ENCODE measurements around the gene HS1BP3.

Gene HS1BP3

DNA sequence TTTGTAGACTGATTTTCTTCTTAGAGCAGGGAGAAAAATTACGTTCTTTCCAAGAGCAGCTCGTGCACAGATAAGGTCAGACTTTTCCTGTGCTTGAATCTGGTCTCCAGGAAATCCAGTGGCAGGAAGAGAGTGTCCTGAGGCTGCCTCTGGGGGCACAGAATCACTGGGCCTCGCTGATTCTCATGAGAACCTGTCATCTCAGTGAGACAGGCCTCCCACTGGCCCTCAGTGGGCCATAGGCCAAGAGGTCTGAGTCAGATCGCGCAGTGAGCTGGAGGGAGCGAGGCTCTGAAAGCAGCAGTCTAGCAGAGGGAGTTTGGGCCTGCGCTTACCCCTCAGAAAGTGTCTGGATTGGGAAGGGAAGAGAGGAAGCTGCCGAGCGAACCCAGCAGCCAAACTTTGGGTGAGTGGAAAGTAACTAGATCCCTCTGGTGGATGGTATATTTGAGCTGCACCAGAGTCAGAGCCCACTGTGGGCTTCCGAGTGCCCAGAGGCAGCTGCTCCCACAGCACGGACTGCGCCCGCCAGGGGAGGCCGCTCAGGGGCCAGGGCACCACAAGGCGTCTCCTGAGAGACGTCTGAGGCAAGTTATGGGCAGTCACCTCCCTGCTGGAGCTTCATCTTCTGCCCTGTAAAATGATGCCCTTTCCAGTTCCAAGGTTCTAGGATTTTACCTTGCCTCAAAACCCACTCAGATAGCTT lies 24.2 kb upstream of the HS1BP3 start:
- no peak for DNase-seq

DNA sequence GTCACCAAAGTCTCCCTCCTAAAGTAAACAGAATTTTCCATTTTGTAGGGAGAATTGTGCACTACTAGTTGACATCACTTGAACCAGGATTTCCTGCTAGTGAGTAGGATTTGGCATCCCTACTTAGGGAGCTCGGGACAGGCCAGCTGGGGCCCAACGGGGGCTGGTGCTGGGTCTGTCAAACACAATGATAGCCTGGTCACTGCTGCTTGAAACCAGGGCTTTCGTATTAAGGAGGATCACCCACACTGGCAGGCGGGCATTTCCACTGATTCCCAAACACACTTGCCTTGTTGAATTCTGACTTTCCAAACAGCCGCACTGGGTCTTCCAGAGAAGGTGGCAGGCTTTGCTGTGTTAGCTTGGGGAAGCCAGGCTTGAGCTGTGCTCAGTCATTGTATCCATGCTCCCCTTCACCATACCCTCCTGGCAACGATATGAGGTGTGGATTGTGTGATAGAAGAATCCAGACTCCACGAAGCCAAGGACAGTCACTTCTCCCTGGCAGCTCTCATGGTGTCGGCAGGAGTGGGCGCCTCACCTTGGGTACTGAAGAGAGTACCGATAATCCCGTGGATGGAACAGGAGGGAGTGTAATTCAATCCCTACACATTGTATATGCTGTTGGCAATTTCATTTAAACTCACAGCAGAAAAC lies 23.5 kb upstream of the HS1BP3 start:
- DNase-seq: no peak

DNA sequence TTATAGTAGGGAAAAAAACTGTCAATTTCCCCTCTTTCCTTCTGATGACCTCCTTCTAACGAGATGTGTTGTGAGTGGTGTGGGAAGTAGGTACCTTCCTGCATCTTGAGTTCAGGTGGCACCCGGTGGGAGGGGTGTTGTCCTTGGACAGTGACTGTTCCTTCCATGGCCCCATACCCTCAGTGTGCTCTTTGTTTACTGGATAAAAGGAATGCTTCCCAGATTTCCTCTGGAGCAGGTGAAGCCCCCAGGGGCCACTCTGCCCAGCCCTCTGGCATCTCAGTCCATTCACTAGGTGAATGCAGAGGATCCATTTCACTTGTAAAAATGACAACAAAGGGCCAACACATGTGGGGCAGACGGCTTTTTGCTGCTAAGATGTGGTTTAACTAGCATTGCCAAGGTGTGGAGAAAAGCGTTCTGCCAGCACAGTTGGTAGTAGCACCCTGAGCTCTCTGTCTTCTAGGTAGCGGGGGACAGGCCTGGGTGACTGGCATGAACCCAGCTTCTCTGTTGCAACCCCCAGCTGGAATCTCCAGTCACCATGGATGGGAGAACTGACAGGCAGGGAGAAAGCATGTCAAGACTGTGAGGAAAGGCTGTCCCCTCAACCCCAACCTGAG lies 22.9 kb upstream of the HS1BP3 start:
- no peak for DNase-seq

DNA sequence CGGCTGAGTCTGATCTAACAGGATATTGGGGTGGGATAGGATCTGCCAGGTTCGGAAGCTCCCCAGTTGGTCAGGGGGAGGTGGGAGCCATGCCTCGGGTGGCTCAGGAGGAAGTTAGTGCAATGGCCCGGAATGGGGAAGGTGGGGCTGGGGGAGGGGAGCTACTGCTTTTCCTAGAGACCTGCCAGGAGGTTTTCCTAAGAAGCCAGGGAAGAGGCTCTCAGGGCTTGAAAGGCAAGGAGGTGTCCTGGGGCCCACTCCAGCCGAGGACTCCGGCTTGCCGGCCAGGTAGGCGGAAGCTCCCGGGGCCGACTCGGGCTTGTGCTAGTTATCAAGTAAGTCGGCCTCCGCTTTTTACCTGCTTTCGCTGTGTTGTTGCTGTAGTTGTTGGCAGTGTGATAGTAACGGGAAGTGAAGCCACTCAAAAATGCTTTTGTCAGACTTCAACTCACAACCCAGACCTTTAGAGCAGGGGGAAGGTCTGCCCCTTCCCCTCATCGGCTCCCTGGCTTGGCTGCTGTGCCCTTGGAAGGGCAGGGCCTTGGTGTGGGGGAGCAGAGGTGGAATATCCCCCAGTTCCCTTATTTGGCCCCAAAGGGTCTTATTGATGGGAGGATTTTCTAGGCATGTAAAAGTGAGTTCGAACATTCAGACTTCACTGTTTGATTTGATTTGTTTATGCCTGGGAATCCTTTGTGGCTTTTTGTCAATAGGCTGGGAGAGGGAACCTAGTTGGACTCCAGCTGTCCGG lies 21.5 kb upstream of the HS1BP3 start:
- DNase-seq: no peak

DNA sequence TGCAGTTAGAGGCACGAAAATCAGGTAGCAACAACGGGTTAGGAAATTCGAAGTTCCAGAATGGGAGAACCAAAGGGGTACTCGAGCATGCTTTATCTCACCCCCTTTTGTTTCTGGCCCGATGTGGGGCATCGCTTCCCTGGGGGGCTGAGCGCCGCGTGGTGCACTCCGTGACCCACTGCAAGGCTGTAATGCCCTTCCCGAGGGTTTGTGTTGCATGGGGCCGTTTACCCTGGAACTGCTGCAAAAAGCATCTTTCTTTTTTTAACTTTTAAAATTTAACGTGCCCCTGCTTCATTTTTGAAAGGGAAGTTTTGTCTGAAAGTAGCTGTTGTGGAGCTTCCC lies 20.8 kb upstream of the HS1BP3 start:
- DNase-seq: no peak

DNA sequence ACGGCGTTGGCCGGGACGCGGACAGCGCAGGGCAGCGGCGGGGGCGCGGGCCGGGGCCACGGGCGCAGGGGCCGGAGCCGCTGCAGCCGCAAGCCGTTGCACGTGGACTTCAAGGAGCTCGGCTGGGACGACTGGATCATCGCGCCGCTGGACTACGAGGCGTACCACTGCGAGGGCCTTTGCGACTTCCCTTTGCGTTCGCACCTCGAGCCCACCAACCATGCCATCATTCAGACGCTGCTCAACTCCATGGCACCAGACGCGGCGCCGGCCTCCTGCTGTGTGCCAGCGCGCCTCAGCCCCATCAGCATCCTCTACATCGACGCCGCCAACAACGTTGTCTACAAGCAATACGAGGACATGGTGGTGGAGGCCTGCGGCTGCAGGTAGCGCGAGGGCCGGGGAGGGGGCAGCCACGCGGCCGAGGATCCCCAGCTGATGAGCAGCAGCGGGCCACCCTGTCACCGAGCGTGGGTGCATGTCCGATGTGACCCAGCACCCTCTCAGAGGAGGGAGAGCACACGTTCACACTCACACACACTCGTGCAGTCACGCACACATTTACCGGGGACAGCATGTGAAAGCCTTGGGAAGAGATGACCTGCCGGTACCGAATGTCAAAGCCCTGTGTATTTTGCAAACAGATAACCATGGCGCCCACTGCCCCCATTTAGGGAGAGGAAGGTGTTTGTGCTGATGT lies 20.3 kb upstream of the HS1BP3 start:
- no peak for DNase-seq

DNA sequence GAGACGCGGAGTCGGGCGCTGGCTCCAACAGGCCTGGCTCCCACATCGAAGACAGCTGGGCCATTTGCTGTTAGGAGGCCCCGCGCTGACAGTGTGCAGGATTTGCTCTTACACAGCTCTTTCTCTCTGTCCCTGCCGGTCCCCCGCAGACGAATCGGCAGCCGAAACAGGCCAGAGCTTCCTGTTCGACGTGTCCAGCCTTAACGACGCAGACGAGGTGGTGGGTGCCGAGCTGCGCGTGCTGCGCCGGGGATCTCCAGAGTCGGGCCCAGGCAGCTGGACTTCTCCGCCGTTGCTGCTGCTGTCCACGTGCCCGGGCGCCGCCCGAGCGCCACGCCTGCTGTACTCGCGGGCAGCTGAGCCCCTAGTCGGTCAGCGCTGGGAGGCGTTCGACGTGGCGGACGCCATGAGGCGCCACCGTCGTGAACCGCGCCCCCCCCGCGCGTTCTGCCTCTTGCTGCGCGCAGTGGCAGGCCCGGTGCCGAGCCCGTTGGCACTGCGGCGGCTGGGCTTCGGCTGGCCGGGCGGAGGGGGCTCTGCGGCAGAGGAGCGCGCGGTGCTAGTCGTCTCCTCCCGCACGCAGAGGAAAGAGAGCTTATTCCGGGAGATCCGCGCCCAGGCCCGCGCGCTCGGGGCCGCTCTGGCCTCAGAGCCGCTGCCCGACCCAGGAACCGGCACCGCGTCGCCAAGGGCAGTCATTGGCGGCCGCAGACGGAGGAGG lies 19.6 kb upstream of the HS1BP3 start:
- DNase-seq: no peak

DNA sequence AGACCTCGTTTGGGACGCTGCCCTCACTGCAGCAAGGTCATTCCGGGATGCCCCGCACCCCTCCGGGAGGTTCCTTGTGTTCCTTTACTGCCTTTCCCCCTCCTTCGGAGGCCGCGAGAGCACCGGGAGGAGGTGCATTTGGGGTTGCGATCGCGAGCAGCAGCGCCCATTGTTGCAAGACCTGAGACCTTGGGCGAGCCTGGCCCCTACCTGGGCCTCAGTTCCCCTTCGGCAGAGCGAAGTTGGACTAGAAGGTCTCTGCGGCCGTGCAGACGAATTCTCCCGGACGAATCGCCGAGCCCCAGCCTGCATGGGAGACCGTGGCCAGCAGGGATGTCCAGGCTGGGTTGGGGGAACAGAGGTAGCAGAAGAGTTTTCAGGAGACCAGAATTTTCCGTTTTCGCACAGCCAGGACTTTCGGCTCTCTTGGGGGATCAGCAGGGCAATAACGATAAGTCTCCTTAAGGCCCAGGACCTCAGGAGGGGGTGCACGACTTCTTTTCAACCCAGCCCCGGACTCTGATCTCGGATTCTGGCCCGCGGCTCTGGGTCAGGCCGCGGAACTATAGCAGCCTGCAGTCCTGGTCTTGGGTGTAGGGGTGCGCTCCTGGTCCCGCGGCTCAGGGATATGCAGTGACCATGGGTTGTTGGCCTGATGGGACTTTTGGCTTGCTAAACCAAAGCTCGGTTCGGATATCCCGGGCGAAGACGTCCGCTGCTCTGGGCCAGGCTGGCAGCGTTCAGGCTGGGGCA lies 18.8 kb upstream of the HS1BP3 start:
- no peak for DNase-seq

DNA sequence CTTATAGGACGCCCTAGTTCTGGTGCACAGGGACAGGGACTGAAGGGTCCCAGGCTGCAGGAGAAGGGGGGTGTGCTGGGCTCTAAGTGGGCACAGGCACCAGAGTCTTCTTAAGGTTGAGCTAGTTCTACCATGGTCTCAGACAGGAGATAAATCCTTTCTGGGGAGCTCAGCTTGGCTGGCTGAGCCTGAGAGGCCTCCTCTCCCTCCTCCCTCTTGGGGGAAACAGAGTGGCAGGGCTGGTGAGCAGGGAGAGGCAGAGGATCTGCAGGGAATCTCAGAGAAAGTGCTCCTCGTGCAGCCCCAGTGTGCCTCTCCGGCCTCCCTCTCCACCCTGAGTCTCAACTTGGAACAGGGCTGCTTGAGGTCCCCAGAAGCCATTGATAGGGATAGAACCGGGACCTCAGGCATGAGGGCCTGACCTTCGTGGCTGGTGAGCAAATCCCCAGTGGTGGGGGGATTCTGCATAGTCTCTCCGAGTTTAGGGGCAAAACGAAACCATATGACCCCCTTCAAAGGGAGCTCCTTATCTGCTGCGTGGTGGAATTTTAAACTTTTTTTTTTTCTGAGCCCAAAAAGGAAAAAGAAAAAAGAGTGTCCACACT lies 18.1 kb upstream of the HS1BP3 start:
- no peak for DNase-seq

DNA sequence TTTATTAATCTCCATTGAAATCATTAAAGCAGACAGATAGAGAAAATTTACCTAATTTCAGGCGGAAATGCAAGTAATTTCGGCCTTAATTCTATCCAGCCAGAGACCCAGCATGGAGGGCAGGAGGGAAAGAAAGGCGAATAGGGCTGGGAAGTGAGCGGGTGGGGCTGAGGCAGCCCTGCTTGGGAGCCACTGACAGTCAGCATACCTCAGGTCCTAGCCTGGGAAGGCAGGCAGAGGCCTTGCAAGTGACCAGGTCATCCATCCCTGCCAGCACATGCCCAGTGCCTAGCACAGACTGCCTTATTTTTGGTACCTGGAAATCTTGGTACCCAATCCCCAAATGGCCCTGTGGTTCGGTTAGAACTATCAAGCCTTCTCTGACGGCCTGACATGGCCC lies 17.6 kb upstream of the HS1BP3 start:
- DNase-seq: no peak

DNA sequence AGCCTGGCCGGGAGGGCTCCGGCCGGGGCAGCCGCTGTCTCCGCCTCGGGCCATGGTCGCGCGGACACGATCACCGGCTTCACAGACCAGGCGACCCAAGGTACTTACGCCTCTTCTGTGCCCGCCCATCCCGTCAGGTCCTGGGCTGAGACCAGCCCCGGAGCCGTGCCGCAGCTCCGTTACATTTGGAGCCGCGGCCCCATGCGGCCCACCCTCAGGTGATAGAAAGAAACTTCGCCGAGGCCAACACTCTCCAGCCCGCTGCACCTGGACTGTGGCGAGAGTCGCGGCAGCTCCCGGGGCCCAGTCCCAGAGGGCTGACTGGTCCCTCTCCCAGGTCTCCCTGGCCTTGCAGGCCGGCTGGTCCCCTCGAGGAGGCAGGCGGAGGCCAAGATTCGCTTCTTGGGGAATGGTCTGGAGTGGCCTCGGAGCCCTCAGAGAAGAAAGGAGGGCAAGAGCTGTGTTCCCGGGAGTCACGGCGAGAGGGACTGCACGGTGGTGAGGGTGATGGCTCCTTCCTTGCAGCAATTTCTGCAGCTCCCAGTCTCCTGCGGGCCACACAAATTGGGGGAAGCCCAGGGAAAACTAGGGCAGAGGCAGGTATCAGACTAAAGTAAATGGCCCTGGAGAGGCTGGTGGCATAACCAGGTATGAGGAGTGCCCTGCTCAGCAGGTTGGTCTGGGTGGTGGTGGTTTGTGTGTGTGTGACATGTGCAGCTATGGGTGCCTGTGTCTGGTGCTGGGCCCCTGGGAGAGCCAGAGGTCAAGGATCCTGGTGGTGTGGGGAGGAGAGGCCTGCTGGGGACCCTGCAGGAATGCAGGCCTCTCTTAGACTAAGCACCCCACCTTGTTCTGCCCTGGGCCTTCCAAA lies 16.9 kb upstream of the HS1BP3 start:
- no peak for DNase-seq

DNA sequence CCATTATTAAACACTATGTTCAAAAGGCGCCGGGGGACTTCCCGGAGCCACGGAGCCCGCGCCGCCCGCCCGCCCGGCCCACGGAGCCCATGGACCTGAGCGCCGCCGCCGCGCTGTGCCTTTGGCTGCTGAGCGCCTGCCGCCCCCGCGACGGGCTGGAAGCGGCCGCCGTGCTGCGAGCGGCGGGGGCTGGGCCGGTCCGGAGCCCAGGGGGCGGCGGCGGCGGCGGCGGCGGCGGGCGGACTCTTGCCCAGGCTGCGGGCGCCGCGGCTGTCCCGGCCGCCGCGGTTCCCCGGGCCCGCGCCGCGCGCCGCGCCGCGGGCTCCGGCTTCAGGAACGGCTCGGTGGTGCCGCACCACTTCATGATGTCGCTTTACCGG lies 16.2 kb upstream of the HS1BP3 start:
- no peak for DNase-seq

DNA sequence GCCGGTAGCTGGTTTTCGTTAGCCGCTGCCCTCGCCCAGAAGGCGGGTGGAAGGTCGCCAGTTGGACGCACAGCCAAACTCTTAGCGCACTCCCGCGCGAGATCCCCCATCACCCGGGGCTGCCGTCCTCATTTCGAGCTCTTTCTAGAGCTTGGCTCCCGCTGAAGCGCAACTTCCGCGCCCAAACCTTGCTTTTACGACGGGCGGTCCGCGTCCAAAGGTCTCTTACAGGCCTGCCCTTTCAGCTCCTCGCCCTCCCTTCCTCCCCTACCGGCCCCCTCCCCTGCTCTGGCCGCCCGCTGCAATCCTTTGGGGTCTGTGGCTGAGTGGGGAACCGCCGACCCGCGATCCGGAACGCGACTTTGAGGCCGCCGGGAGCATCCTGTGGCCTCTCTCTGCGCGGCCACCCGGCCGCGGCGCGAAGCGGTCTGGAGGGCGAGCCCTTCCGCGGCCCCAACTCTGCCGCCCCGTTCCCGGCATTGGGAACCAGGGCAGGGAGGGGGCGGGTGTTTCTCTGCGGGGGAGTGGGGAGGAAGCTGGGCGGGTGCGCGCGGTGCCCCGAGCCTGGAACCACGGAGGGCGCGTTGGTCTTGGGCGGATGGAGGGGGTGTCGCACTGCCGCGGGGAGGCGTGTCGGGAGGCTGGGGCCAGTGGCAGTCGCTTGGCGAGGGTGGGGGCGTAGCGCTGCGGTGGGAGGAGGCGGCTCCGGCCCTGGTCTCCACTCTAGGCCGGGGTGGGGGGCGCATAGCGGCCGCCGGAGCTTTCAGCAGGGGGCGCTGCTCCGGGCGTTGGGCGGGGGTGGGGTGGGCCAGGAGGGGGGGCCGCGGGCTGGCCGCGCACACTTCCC lies 15.6 kb upstream of the HS1BP3 start, which contains the start of gene GDF7:
TSS of gene GDF7 (plus strand) at position 841 of the 847 bp plus-strand sequence. CDS start 96 bp downstream, outside the sequence.
- DNase-seq: peak; percentile 21

DNA sequence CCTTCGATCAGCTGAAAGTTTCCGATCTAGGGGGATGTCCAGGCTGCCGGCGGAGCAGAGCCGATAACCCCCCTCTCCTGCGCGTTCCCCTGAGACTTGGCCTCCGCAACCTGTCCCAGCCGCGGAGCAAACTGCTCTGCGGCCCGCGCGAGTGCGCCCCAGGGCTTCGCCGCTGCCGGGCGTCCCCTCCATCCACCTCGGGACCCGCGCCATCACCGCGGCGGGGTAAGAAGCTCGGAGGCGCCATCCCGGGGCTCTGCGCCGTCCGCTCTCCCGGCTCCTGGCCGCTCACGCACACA lies 15.1 kb upstream of the HS1BP3 start:
- no peak for DNase-seq

DNA sequence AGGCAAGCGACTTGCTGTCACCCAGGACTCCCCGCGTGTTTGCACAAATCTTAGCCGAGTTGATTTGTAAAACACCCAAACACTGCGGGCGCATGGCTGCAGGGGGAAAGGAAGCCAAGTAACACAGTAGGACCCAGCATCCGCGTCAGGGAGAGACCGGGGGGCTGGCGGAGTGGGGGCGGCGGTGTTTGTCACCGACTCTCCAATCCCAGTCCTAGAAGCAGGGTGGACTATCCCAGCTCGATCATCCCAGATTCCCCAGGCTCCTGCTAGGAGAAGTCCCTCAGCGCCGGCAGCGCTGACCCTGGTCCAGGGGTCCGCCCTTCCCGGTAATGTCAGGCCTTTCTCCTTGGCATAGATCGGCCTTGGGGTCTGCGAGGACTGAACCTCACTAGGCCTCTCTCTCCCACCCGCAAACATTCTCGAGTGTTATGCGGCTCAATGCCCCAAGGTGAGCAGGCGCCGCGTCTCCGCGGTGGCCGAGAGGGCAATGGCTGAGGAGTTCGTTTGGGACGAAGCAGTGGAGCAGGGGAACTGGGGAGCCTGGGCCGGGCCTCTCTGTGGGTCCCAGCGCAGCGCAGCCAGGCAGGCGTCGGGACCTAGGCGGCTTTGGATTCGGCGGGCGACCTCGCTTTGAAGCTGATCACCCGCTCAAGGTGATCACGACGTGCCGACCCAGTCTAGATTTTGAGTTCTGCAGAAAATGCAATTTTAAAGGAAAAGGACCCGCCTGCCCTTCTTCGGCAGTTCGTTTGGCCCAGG lies 14.5 kb upstream of the HS1BP3 start:
- DNase-seq: no peak

DNA sequence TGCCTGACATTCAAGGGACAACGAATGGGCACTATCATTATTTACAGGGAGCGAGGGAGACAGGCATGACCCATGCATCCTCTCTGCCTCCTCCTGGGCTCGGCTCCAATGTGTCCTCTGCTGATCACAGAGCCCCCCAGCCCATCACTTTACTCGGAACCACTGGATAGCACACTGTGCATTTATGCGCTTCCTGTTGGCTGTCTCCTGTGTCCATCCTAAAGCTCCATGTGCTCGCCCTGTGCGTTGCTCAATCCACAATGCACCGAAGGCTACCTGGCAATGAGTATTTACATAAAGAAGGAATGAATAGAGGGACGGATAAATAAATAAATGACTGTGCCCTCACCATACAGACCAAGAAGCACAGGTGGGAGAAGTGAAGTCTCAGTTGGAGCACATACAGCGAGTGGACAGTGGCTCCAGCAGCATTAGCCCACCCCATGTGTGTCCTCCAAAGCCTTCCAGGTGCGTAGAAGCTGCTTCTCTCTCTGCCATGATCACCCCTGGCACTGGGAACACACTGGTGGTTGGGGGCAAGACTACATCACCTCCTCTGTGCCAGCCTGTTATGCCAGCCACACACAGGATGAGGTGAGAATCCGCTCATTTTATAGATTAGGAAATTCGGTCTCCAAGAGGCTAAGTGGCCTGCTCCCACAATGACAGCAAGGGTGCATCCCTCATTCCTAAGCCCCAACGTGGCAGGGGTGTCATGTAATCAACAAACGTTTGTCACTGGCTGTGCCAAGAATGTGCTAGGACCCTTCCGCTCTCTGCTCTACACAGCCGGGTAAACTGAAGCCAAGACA lies 13.7 kb upstream of the HS1BP3 start:
- no peak for DNase-seq

DNA sequence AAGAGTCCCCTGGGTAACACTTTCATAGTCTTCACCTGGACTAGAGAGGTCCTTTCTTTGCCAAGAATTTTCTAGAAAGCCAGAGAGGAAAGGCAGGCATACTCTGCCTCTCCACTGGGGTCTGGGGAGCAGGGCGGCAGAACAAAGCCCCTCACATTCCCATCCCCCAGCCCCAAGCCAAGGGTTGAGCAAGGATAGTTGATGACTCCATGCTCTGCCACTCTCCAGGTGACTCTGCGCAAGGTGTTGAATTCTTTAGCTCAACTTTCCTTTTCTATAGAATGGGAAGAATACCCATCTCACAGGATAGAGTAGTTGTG lies 13.1 kb upstream of the HS1BP3 start:
- DNase-seq: no peak

Data from stimulated activated CD4-positive, alpha-beta T cell treated with anti-CD3 and anti-CD28 coated beads, Interleukin-12 subunit alpha, Interleukin-12 subunit beta, amount 100 ng/mL, for 4 hours (primary cell).